ENCODE data around the gene IGLL1. TPM values are rescaled to one million over a fixed set of nuclear protein-coding genes. Genes with fewer than 3 reads are reported as not detected.
"Not testable (repeated sequence)": the region's sequence is repeated elsewhere in the genome, so short reads cannot be mapped to it uniquely, and the experiment has no call there.

Gene IGLL1
- polyA plus RNA-seq (2012; ENCODE audit: low read depth, missing spikeins), result not detected

- DNase-seq (ENCODE audit: insufficient read length, low spot score) (no peak), FAIRE-seq (no peak)
- no peak for TF ChIP-seq SPI1 (IDR thresholded peaks at IDR 0.05; ENCODE audit: low read depth, low read length)
- TF ChIP-seq TAF1 (IDR thresholded peaks at IDR 0.05; ENCODE audit: low read depth, low read length), result no peak
- TF ChIP-seq POLR2AphosphoS5 (IDR thresholded peaks at IDR 0.05; ENCODE audit: low read depth, low read length), result no peak
- no peak for TF ChIP-seq POU2F2 (IDR thresholded peaks at IDR 0.05; ENCODE audit: low read depth, low read length)
- TF ChIP-seq POLR2A (IDR thresholded peaks at IDR 0.05; ENCODE audit: low read depth, low read length), result no peak
- no peak for TF ChIP-seq PAX5 (IDR thresholded peaks at IDR 0.05; ENCODE audit: insufficient read depth, low read length, severe bottlenecking)
Observed at GRCh38 chr22:23579870-23580575, at the start of gene IGLL1. TSS of gene IGLL1 (minus strand) at chr22:23580290. CDS start at chr22:23580190, 100 bp downstream.

- not testable (repeated sequence) for FAIRE-seq
Observed at GRCh38 chr22:23628056-23628743, 48.1 kb upstream of the IGLL1 start.

GRCh38 chr22:23627401-23628055, 47.4 kb upstream of the IGLL1 start:
- peak; percentile 90 for FAIRE-seq
- DNase-seq (ENCODE audit: insufficient read length, low spot score), result not testable (repeated sequence)

More at GRCh38 chr22:23628056-23628743, 48.1 kb upstream of the IGLL1 start:
- not testable (repeated sequence) for DNase-seq (ENCODE audit: insufficient read length, low spot score)

- FAIRE-seq, result no peak
- no peak for DNase-seq (ENCODE audit: insufficient read length, low spot score)
Observed at GRCh38 chr22:23626286-23626975, 46.3 kb upstream of the IGLL1 start.

GRCh38 chr22:23622634-23623033, 42.5 kb upstream of the IGLL1 start:
- no peak for DNase-seq (ENCODE audit: insufficient read length, low spot score)
- FAIRE-seq, result no peak
- no peak for TF ChIP-seq TAF1 (IDR thresholded peaks at IDR 0.05; ENCODE audit: low read depth, low read length)
- no peak for TF ChIP-seq POLR2AphosphoS5 (IDR thresholded peaks at IDR 0.05; ENCODE audit: low read depth, low read length)
- TF ChIP-seq PAX5 (IDR thresholded peaks at IDR 0.05; ENCODE audit: insufficient read depth, low read length, severe bottlenecking), result no peak
- no peak for TF ChIP-seq SPI1 (IDR thresholded peaks at IDR 0.05; ENCODE audit: low read depth, low read length)
- no peak for TF ChIP-seq POLR2A (IDR thresholded peaks at IDR 0.05; ENCODE audit: low read depth, low read length)
- no peak for TF ChIP-seq POU2F2 (IDR thresholded peaks at IDR 0.05; ENCODE audit: low read depth, low read length)

More at GRCh38 chr22:23626286-23626975, 46.3 kb upstream of the IGLL1 start:
- TF ChIP-seq SPI1 (IDR thresholded peaks at IDR 0.05; ENCODE audit: low read depth, low read length) (peak; percentile 43; the same call in 1 of the 2 replicates), TAF1 (IDR thresholded peaks at IDR 0.05; ENCODE audit: low read depth, low read length) (no peak)

- not testable (repeated sequence) for DNase-seq (ENCODE audit: insufficient read length, low spot score); FAIRE-seq
Observed at GRCh38 chr22:23621916-23622315, 41.8 kb upstream of the IGLL1 start.

- no peak for FAIRE-seq
- no peak for TF ChIP-seq SPI1 (IDR thresholded peaks at IDR 0.05; ENCODE audit: low read depth, low read length)
- no peak for TF ChIP-seq TAF1 (IDR thresholded peaks at IDR 0.05; ENCODE audit: low read depth, low read length)
- TF ChIP-seq PAX5 (IDR thresholded peaks at IDR 0.05; ENCODE audit: insufficient read depth, low read length, severe bottlenecking), result no peak
- no peak for TF ChIP-seq POLR2AphosphoS5 (IDR thresholded peaks at IDR 0.05; ENCODE audit: low read depth, low read length)
- TF ChIP-seq POLR2A (IDR thresholded peaks at IDR 0.05; ENCODE audit: low read depth, low read length), result no peak
- no peak for TF ChIP-seq POU2F2 (IDR thresholded peaks at IDR 0.05; ENCODE audit: low read depth, low read length)
- no peak for DNase-seq (ENCODE audit: insufficient read length, low spot score)
Observed at GRCh38 chr22:23621082-23621780, 41.1 kb upstream of the IGLL1 start.

GRCh38 chr22:23613193-23613972, 33.3 kb upstream of the IGLL1 start:
- no peak for FAIRE-seq
- TF ChIP-seq POLR2AphosphoS5 (IDR thresholded peaks at IDR 0.05; ENCODE audit: low read depth, low read length), result no peak
- TF ChIP-seq POU2F2 (IDR thresholded peaks at IDR 0.05; ENCODE audit: low read depth, low read length), result no peak
- TF ChIP-seq PAX5 (IDR thresholded peaks at IDR 0.05; ENCODE audit: insufficient read depth, low read length, severe bottlenecking), result no peak
- TF ChIP-seq TAF1 (IDR thresholded peaks at IDR 0.05; ENCODE audit: low read depth, low read length), result no peak
- TF ChIP-seq SPI1 (IDR thresholded peaks at IDR 0.05; ENCODE audit: low read depth, low read length), result no peak
- TF ChIP-seq POLR2A (IDR thresholded peaks at IDR 0.05; ENCODE audit: low read depth, low read length), result no peak

More at GRCh38 chr22:23613193-23613972, 33.3 kb upstream of the IGLL1 start:
- no peak for DNase-seq (ENCODE audit: insufficient read length, low spot score)
